Subcutaneous abdominal adipose tissue (tissue), 5 donors: ENCODE results near the gene KSR2.

Experiments
- H3K27ac ChIP-seq: one replicate; pipeline ENCODE4 v1.7.0; 2013; ENCODE audit warnings: low read depth, mild to moderate bottlenecking, inconsistent platforms, low read length, moderate library complexity
- H3K27me3 ChIP-seq, 5 donors: one replicate each; pipeline ENCODE4 v1.7.0; 2013; ENCODE audit warnings: low read length in 5 of 5, inconsistent platforms in 1 of 5; ENCODE audit not compliant: control insufficient read depth in 5 of 5, insufficient read depth in 4 of 5
- H3K36me3 ChIP-seq, 5 donors: one replicate each; pipeline ENCODE4 v1.7.0; 2013; ENCODE audit warnings: low read length in 5 of 5; ENCODE audit not compliant: control insufficient read depth in 5 of 5, insufficient read depth in 5 of 5
- H3K4me1 ChIP-seq, 5 donors: one replicate each; pipeline ENCODE4 v1.7.0; 2013; ENCODE audit warnings: low read length in 5 of 5, mild to moderate bottlenecking in 3 of 5, moderate library complexity in 1 of 5; ENCODE audit not compliant: control insufficient read depth in 5 of 5, insufficient read depth in 5 of 5
- H3K4me3 ChIP-seq, 5 donors: one replicate each; pipeline ENCODE4 v1.7.0; 2013; ENCODE audit warnings: low read length in 5 of 5, low read depth in 1 of 5
- H3K9ac ChIP-seq, 5 donors: one replicate each; pipeline ENCODE4 v1.7.0; 2013; ENCODE audit warnings: low read length in 5 of 5, mild to moderate bottlenecking in 4 of 5, moderate library complexity in 3 of 5
- H3K9me3 ChIP-seq, 5 donors: one replicate each; pipeline ENCODE4 v1.7.0; 2013; ENCODE audit warnings: low read length in 5 of 5; ENCODE audit not compliant: control insufficient read depth in 5 of 5
- donor health status: healthy.
- donor health status: healthy.
- donor health status: healthy.
- donor health status: healthy.
- donor health status: healthy.

KSR2 gene

GRCh38 chr12:117538032-117538690 lies 430.6 kb downstream of the KSR2 start:
- Histone ChIP-seq H3K4me1 (no peaks in the 10 kb centered on the region), H3K27me3 (peaks cover 0 to 9% (median 0%) of the 10 kb centered on the region in 5 donors), H3K9ac (no peak overlapping the region), H3K9me3 (no peaks in the 10 kb centered on the region), H3K27ac (no peak overlapping the region), H3K36me3 (no peaks in the 10 kb centered on the region), H3K4me3 (no peak overlapping the region)

- H3K9ac ChIP-seq = no peak overlapping the region
- H3K27me3 ChIP-seq = no peaks in the 10 kb centered on the region
- no peaks in the 10 kb centered on the region for H3K9me3 ChIP-seq
- H3K4me1 ChIP-seq = no peaks in the 10 kb centered on the region
- H3K27ac ChIP-seq = no peak overlapping the region
- no peaks in the 10 kb centered on the region for H3K36me3 ChIP-seq
- H3K4me3 ChIP-seq = no peak overlapping the region
Observed at GRCh38 chr12:117533687-117534086, 435.1 kb downstream of the KSR2 start.

GRCh38 chr12:117530796-117531195 lies 438.0 kb downstream of the KSR2 start:
- Histone ChIP-seq H3K4me3 (no peak overlapping the region), H3K27ac (no peak overlapping the region), H3K9me3 (no peaks in the 10 kb centered on the region), H3K36me3 (no peaks in the 10 kb centered on the region), H3K9ac (no peak overlapping the region), H3K4me1 (no peaks in the 10 kb centered on the region), H3K27me3 (peaks cover 0 to 2% (median 0%) of the 10 kb centered on the region in 5 donors)

DNA sequence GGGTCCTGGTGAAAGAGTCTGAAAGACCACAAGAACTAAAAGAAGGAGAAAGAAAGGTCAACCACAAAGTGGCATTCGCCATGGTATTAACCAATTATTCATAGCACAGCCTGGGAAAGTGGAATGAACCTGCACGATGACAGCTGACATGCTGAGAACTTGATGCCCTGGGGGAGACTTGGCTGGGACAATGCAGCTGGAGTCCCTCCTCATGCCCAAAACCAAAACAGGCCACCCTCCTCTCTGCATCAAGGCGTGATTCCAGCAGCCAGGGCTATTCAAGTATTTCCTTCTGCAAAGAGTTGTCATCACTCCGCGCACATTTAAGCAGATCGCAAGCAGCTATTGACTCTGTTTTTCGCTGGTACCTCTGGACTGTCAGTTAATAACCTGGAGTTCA lies 440.3 kb downstream of the KSR2 start:
- Histone ChIP-seq H3K27ac (no peak overlapping the region), H3K9me3 (no peaks in the 10 kb centered on the region), H3K4me1 (peaks cover 0 to under 1% (median 0%) of the 10 kb centered on the region in 5 donors)

DNA sequence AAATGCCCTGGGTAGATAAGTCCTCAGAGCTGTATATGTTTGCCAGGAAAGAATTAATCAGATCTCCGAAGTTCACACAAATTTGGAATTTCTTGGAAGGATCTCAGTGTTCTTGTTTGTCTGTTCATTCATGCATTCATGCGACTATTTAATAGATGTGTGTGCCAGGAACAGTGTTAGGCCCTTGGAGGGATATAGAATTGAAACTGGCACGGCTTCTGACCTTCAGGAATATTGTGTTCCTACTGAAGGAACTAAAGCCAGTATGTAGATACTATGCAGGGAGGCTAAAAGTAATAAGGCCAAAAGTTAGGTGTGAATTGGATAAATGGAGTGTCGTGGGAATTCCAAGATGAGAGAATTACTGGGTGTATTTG lies 441.3 kb downstream of the KSR2 start:
- H3K9me3 ChIP-seq = no peaks in the 10 kb centered on the region
- H3K36me3 ChIP-seq = no peaks in the 10 kb centered on the region
- H3K4me3 ChIP-seq = no peak overlapping the region
- H3K27ac ChIP-seq = no peak overlapping the region
- no peak overlapping the region for H3K9ac ChIP-seq
- H3K4me1 ChIP-seq = peaks cover 0 to 12% (median 8%) of the 10 kb centered on the region in 5 donors
- peaks cover 0 to 4% (median 0%) of the 10 kb centered on the region in 5 donors for H3K27me3 ChIP-seq

More for the DNA sequence above, 440.3 kb downstream of the KSR2 start:
- Histone ChIP-seq H3K36me3 (no peaks in the 10 kb centered on the region), H3K9ac (no peak overlapping the region), H3K4me3 (no peak overlapping the region), H3K27me3 (peaks cover 0 to 4% (median 0%) of the 10 kb centered on the region in 5 donors)

DNA sequence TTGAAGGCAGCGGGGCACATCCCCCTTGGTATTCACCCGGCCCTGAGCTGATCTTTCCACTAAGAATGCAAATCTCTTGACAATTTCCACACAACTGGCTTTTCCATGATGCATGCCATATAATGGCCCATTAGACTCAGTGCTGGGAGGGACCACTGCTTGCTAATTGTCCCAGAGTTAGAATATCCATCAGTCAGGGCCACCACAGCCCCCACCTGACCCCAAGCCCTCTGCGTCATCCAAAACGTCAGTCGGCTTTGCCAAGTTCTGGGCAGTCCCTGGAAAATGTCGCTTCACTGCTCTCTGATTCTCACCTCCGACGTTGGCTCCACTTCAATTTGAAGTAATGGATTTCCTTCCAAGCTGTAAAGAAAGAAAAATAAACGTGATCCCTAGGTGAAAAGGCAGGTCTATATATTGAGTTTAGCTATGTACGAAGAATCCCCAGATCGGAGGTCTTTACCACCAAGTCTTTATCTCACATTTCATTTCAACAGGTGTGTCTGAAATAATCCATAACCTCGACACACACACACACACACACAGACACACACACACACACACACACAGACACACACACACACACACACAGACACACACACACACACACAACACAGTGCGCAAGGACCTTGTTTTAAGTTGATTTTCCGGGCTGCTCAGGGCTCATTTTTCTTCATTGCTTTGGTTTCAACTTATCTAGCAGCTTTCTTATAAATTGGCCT lies 441.9 kb downstream of the KSR2 start:
- Histone ChIP-seq H3K9ac (no peak overlapping the region), H3K4me1 (peaks cover 0 to 17% (median 14%) of the 10 kb centered on the region in 5 donors), H3K9me3 (no peaks in the 10 kb centered on the region), H3K4me3 (no peak overlapping the region), H3K27ac (no peak overlapping the region), H3K36me3 (no peaks in the 10 kb centered on the region), H3K27me3 (peaks cover 0 to 4% (median 0%) of the 10 kb centered on the region in 5 donors)

DNA sequence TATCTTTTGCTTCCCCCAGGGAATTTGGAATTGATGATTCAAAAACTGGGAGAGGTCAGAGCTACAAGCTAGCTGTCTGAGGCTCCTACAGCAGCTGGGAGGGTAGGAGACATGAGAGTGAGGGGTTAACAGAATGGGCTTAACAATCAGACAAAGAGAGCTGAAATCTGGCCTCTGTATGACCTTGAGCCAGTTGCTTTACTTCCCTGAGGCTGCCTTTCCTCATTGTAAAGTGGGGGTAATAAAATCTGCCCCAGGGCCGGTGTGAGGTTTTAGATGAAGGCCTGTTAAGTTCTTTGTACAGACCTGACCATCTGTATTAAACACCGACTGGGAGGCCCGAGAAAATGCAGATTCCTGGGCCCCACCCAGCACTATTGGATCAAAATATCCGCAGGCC lies 443.0 kb downstream of the KSR2 start:
- Histone ChIP-seq H3K9me3 (no peaks in the 10 kb centered on the region), H3K9ac (no peak overlapping the region)

DNA sequence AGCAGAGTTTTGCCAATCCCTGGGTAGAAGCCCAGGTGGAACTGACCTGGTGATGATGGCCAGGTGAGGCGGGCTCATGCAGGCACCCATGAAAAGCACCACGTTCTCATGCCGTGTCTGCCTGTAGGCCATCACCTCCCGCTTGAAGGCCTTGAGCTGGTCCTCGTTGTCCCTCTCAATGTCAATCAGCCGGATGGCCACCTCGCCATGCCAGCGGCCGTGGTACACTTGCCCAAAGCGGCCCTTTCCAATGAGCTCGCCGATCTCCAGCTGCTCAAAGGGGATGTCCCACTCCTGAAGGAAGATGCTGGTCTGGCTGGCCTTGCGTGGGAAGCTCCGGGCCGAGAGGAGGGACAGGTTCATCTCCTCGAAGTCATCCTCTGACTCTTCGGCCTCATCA lies 444.0 kb downstream of the KSR2 start:
- no peak overlapping the region for H3K9ac ChIP-seq
- no peak overlapping the region for H3K4me3 ChIP-seq
- peaks cover 0 to 4% (median 0%) of the 10 kb centered on the region in 5 donors for H3K27me3 ChIP-seq
- H3K9me3 ChIP-seq = no peaks in the 10 kb centered on the region
- no peak overlapping the region for H3K27ac ChIP-seq
- no peaks in the 10 kb centered on the region for H3K36me3 ChIP-seq
- peaks cover 0 to 33% (median 27%) of the 10 kb centered on the region in 5 donors for H3K4me1 ChIP-seq

More for the DNA sequence above, 443.0 kb downstream of the KSR2 start:
- H3K4me1 ChIP-seq = peaks cover 0 to 27% (median 22%) of the 10 kb centered on the region in 5 donors
- peaks cover 0 to 4% (median 0%) of the 10 kb centered on the region in 5 donors for H3K27me3 ChIP-seq
- H3K27ac ChIP-seq = no peak overlapping the region
- no peaks in the 10 kb centered on the region for H3K36me3 ChIP-seq
- no peak overlapping the region for H3K4me3 ChIP-seq

DNA sequence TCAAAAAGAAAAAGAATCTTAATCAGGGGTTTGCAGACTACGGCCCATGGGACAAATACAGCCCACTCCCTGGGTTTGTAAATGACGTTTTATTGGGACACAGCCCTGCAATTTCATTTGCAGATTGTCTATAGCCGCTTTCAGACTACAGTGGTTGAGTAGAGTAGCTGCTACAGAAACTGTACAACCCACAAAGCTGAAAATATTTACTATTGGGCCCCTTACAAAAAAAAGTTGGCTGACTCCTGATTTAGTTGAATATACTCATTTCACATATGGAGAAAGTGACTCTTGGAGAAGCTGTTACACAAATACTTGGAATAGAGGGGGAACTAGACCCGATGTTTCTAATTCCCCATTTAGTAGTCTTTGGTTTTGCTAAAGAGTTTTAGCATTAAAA lies 444.8 kb downstream of the KSR2 start:
- H3K4me3 ChIP-seq = no peak overlapping the region
- no peak overlapping the region for H3K9ac ChIP-seq
- no peak overlapping the region for H3K27ac ChIP-seq
- H3K27me3 ChIP-seq = peaks cover 0 to 4% (median 0%) of the 10 kb centered on the region in 5 donors
- H3K4me1 ChIP-seq = peaks cover 0 to 36% (median 29%) of the 10 kb centered on the region in 5 donors
- no peaks in the 10 kb centered on the region for H3K9me3 ChIP-seq
- no peaks in the 10 kb centered on the region for H3K36me3 ChIP-seq

GRCh38 chr12:117522559-117522958 lies 446.2 kb downstream of the KSR2 start:
- Histone ChIP-seq H3K4me3 (peak overlapping the region in 1 of 5 donors; percentile 4), H3K36me3 (no peaks in the 10 kb centered on the region), H3K4me1 (peaks cover 0 to 41% (median 34%) of the 10 kb centered on the region in 5 donors), H3K9me3 (peaks cover 0 to 2% (median 0%) of the 10 kb centered on the region in 5 donors), H3K9ac (no peak overlapping the region), H3K27me3 (peaks cover 0 to 4% (median 0%) of the 10 kb centered on the region in 5 donors), H3K27ac (peak overlapping the region; percentile 45)
